Stimulated activated CD8-positive, alpha-beta memory T cell treated with anti-CD3 and anti-CD28 coated beads, Interleukin-15, amount 100 ng/mL, for 1 hour (primary cell): ENCODE measurements around the gene ATXN7.

Experiments
- DNase-seq: peaks from one replicate; pipeline ENCODE4 v3.0.0-alpha.2; 2020; ENCODE audit warnings: low read depth

The ATXN7 gene

DNA sequence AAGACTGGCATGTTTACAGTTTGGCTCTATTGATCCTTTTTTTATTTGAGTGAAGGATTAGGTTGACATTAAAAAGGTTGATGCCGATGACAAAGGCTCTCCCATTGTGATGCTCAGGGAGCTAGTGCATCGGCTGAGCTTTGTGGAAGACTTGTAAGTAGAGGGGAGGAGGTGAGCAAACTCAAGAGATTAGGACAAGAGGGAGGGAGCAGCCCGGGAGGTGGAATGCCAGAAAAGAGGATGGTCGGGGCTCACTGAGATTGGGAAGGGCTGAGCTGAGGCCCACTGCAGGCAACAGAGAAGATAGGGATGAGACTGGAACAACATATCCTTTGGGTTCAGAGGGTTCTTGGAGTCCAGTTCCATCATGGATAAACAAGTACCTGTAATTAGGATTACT, 186.2 kb downstream of the ATXN7 start:
- no peak for DNase-seq
